Activated naive CD4-positive, alpha-beta T cell treated with anti-CD3 and anti-CD28 coated beads for 36 hours (primary cell): ENCODE measurements around the gene CFAP74. TPM values are rescaled to one million over a fixed set of nuclear protein-coding genes. Genes with fewer than 3 reads are reported as not detected.

Source experiments
- CTCF ChIA-PET: fragments of 350-600 bp; sonication (Branson Sonifier 250); formaldehyde crosslinking; loops from one replicate; lab custom pipeline; 2021; ENCODE audit warnings: antibody characterized with exemption; lab: Charles Lee
- DNase-seq: peaks from one replicate; pipeline ENCODE4 v3.0.0-alpha.2; 2020
- H3K27ac Mint-ChIP-seq: one replicate; pipeline ENCODE4 v1.8.0; 2021; ENCODE audit warnings: mild to moderate bottlenecking, mixed read lengths
- H3K27me3 Mint-ChIP-seq: one replicate; pipeline ENCODE4 v1.8.0; 2021; ENCODE audit warnings: low read depth, mixed read lengths
- H3K36me3 Mint-ChIP-seq: one replicate; pipeline ENCODE4 v1.8.0; 2021; ENCODE audit warnings: low read depth, mixed read lengths
- H3K4me1 Mint-ChIP-seq: one replicate; pipeline ENCODE4 v1.8.0; 2021; ENCODE audit warnings: low read depth, mixed read lengths
- H3K4me3 Mint-ChIP-seq: one replicate; pipeline ENCODE4 v1.8.0; 2021; ENCODE audit warnings: mild to moderate bottlenecking, moderate library complexity, mixed read lengths
- H3K9me3 Mint-ChIP-seq: one replicate; pipeline ENCODE4 v1.8.0; 2021; ENCODE audit warnings: mixed read lengths
- intact Hi-C: fragments of 100-400 bp; cut with micrococcal nuclease; formaldehyde crosslinking; loops from one replicate; pipeline ENCODE4 v1.15.1; 2023
- total RNA-seq, 2 experiments: library from RNA; stranded (reverse); gene quantifications; one replicate each; pipeline ENCODE4 v1.2.3, GENCODE V29; 2021

Gene CFAP74
- total RNA-seq, 2 experiments from 2014 or later, result not detected

GRCh38 chr1:1959459-1959839 is 44.1 kb downstream of the CFAP74 start:
- peaks cover 11% of the 10 kb centered on the region for H3K4me1 Mint-ChIP-seq

GRCh38 chr1:1958071-1958541 is 45.5 kb downstream of the CFAP74 start:
- Mint-ChIP-seq H3K36me3 (no peaks in the 10 kb centered on the region), H3K9me3 (peaks cover 3% of the 10 kb centered on the region), H3K4me3 (no peak overlapping the region), H3K27ac (no peak overlapping the region), H3K4me1 (peaks cover 11% of the 10 kb centered on the region), H3K27me3 (peaks cover 20% of the 10 kb centered on the region)
- CTCF ChIA-PET, result no interaction called here
- no peak for DNase-seq
- intact Hi-C loops, result loop anchor here (10.0 kb wide), 1 partner anchor 207 kb away; no protein-coding TSS in a partner anchor

More at GRCh38 chr1:1959459-1959839, 44.1 kb downstream of the CFAP74 start:
- Mint-ChIP-seq H3K9me3 (peaks cover 3% of the 10 kb centered on the region), H3K27ac (no peak overlapping the region), H3K4me3 (no peak overlapping the region), H3K27me3 (peaks cover 20% of the 10 kb centered on the region), H3K36me3 (no peaks in the 10 kb centered on the region)
- DNase-seq, result no peak
- CTCF ChIA-PET, result interaction anchor here (0.5 to 3.8 kb wide), 6 partner anchors 10 to 316 kb away, joined by 3 to 52 read pairs (median 4); no protein-coding TSS in a partner anchor
- intact Hi-C loops, result loop anchor here (10.0 kb wide), 1 partner anchor 205 kb away; no protein-coding TSS in a partner anchor

- CTCF ChIA-PET, result no interaction called here
- no peak for DNase-seq
- Mint-ChIP-seq H3K4me3 (no peak overlapping the region), H3K4me1 (peaks cover 11% of the 10 kb centered on the region), H3K27me3 (peaks cover 20% of the 10 kb centered on the region), H3K9me3 (peaks cover 3% of the 10 kb centered on the region), H3K36me3 (no peaks in the 10 kb centered on the region), H3K27ac (no peak overlapping the region)
- intact Hi-C loops, result loop anchor here (10.0 kb wide), 1 partner anchor 207 kb away; no protein-coding TSS in a partner anchor
Measured at GRCh38 chr1:1957533-1957961, 46.0 kb downstream of the CFAP74 start.

- intact Hi-C loops, result loop anchor here (10.0 kb wide), 1 partner anchor 208 kb away; no protein-coding TSS in a partner anchor
- Mint-ChIP-seq H3K27ac (no peak overlapping the region), H3K36me3 (no peaks in the 10 kb centered on the region), H3K27me3 (peaks cover 19% of the 10 kb centered on the region), H3K4me1 (peaks cover 11% of the 10 kb centered on the region), H3K9me3 (peaks cover 3% of the 10 kb centered on the region), H3K4me3 (no peak overlapping the region)
- no peak for DNase-seq
- CTCF ChIA-PET, result interaction anchor here (1.6 kb wide), 1 partner anchor 12 kb away, joined by 6 read pairs; no protein-coding TSS in a partner anchor
Measured at GRCh38 chr1:1956586-1957532, 46.7 kb downstream of the CFAP74 start.

- Mint-ChIP-seq H3K36me3 (peaks cover 1% of the 10 kb centered on the region), H3K27me3 (peaks cover 13% of the 10 kb centered on the region), H3K4me3 (no peak overlapping the region), H3K27ac (no peak overlapping the region), H3K4me1 (peaks cover 11% of the 10 kb centered on the region), H3K9me3 (peaks cover 8% of the 10 kb centered on the region)
- CTCF ChIA-PET, result interaction anchor here (1.3 to 1.6 kb wide), 2 partner anchors 11 to 88 kb away, joined by 6 to 7 read pairs; no protein-coding TSS in a partner anchor
- intact Hi-C loops, result loop anchor here (10.0 kb wide), 1 partner anchor 209 kb away; no protein-coding TSS in a partner anchor
- no peak for DNase-seq
Measured at GRCh38 chr1:1956101-1956500, 47.5 kb downstream of the CFAP74 start.

GRCh38 chr1:1955621-1956094 is 47.9 kb downstream of the CFAP74 start:
- Mint-ChIP-seq H3K4me3 (no peak overlapping the region), H3K36me3 (peaks cover 1% of the 10 kb centered on the region), H3K27ac (no peak overlapping the region), H3K4me1 (peaks cover 11% of the 10 kb centered on the region), H3K9me3 (peaks cover 13% of the 10 kb centered on the region), H3K27me3 (peaks cover 8% of the 10 kb centered on the region)
- CTCF ChIA-PET, result interaction anchor here (1.3 to 1.6 kb wide), 2 partner anchors 11 to 89 kb away, joined by 6 to 7 read pairs; no protein-coding TSS in a partner anchor
- intact Hi-C loops, result loop anchor here (10.0 kb wide), 1 partner anchor 209 kb away; no protein-coding TSS in a partner anchor
- DNase-seq, result no peak

GRCh38 chr1:1954831-1955441 is 48.6 kb downstream of the CFAP74 start:
- no peak overlapping the region for H3K27ac Mint-ChIP-seq
- CTCF ChIA-PET, result interaction anchor here (1.3 to 1.6 kb wide), 3 partner anchors 10 to 89 kb away, joined by 3 to 7 read pairs (median 6); no protein-coding TSS in a partner anchor
- H3K27me3 Mint-ChIP-seq, result peaks cover 6% of the 10 kb centered on the region
- H3K36me3 Mint-ChIP-seq, result peaks cover 1% of the 10 kb centered on the region
- H3K4me1 Mint-ChIP-seq, result peaks cover 8% of the 10 kb centered on the region
- intact Hi-C loops, result loop anchor here (10.0 kb wide), 1 partner anchor 210 kb away; no protein-coding TSS in a partner anchor
- peak; percentile 41 for DNase-seq
- peaks cover 14% of the 10 kb centered on the region for H3K9me3 Mint-ChIP-seq
- H3K4me3 Mint-ChIP-seq, result no peak overlapping the region

GRCh38 chr1:1954015-1954414 is 49.6 kb downstream of the CFAP74 start:
- Mint-ChIP-seq H3K36me3 (peaks cover 1% of the 10 kb centered on the region), H3K4me3 (no peak overlapping the region), H3K4me1 (peaks cover 3% of the 10 kb centered on the region), H3K27me3 (no peaks in the 10 kb centered on the region), H3K27ac (no peak overlapping the region), H3K9me3 (peaks cover 14% of the 10 kb centered on the region)
- CTCF ChIA-PET, result interaction anchor here (1.4 kb wide), 1 partner anchor 86 kb away, joined by 3 read pairs; no protein-coding TSS in a partner anchor
- DNase-seq, result no peak
- intact Hi-C loops, result loop anchor here (10.0 kb wide), 1 partner anchor 211 kb away; no protein-coding TSS in a partner anchor

- intact Hi-C loops, result loop anchor here (10.0 kb wide), 1 partner anchor 214 kb away; no protein-coding TSS in a partner anchor
- no peak overlapping the region for H3K27ac Mint-ChIP-seq
Measured at GRCh38 chr1:1950940-1951339, 52.6 kb downstream of the CFAP74 start.

GRCh38 chr1:1948783-1949182 is 54.8 kb downstream of the CFAP74 start:
- Mint-ChIP-seq H3K36me3 (peaks cover 1% of the 10 kb centered on the region), H3K27ac (no peak overlapping the region), H3K4me1 (peaks cover 2% of the 10 kb centered on the region), H3K4me3 (no peak overlapping the region), H3K9me3 (peaks cover 11% of the 10 kb centered on the region), H3K27me3 (no peaks in the 10 kb centered on the region)
- CTCF ChIA-PET, result interaction anchor here (0.6 kb wide), 1 partner anchor 77 kb away, joined by 6 read pairs; no protein-coding TSS in a partner anchor
- no peak for DNase-seq
- intact Hi-C loops, result no loop called here

More at GRCh38 chr1:1950940-1951339, 52.6 kb downstream of the CFAP74 start:
- Mint-ChIP-seq H3K27me3 (no peaks in the 10 kb centered on the region), H3K9me3 (peaks cover 14% of the 10 kb centered on the region), H3K4me3 (no peak overlapping the region), H3K4me1 (peaks cover 3% of the 10 kb centered on the region), H3K36me3 (peaks cover 1% of the 10 kb centered on the region)
- no peak for DNase-seq
- CTCF ChIA-PET, result no interaction called here

GRCh38 chr1:1947493-1947892 is 56.1 kb downstream of the CFAP74 start:
- CTCF ChIA-PET, result interaction anchor here (0.6 kb wide), 1 partner anchor 104 kb away, joined by 5 read pairs; no protein-coding TSS in a partner anchor
- Mint-ChIP-seq H3K27me3 (no peaks in the 10 kb centered on the region), H3K9me3 (peaks cover 11% of the 10 kb centered on the region), H3K36me3 (peaks cover 1% of the 10 kb centered on the region), H3K4me1 (peaks cover 3% of the 10 kb centered on the region), H3K4me3 (no peak overlapping the region), H3K27ac (no peak overlapping the region)
- no peak for DNase-seq
- intact Hi-C loops, result no loop called here
